Kidney (tissue), 14 donors: ENCODE measurements around the gene KCTD21. TPM values are rescaled to one million over a fixed set of nuclear protein-coding genes. Genes with fewer than 3 reads are reported as not detected.

Source experiments
- DNase-seq, 5 donors: peaks; one replicate each; pipeline ENCODE4 v3.0.0-alpha.2; 2013 to 2020
- FAIRE-seq: peaks from 2 replicates; lab custom pipeline; 2012; peaks lifted over from hg19 to GRCh38; lab: Jason Lieb, UNC
- H3K27ac ChIP-seq, 2 donors: one replicate each; pipeline ENCODE4 v1.7.0; 2013; ENCODE audit warnings: low read depth in 2 of 2, low read length in 2 of 2, inconsistent platforms in 1 of 2
- H3K27me3 ChIP-seq: one replicate; pipeline ENCODE4 v1.7.1; 2013; ENCODE audit warnings: low read length, inconsistent platforms; ENCODE audit not compliant: control insufficient read depth, insufficient read depth
- H3K36me3 ChIP-seq, 3 donors: one replicate each; pipeline versions ENCODE4 v1.7.0 to v1.7.1; 2013; ENCODE audit warnings: low read length in 3 of 3, control low read depth in 1 of 3, inconsistent platforms in 1 of 3; ENCODE audit not compliant: insufficient read depth in 3 of 3, control insufficient read depth in 2 of 3
- H3K4me1 ChIP-seq, 3 donors: one replicate each; pipeline versions ENCODE4 v1.7.0 to v1.7.1; 2013; ENCODE audit warnings: low read length in 3 of 3, inconsistent platforms in 1 of 3, low read depth in 1 of 3; ENCODE audit not compliant: control insufficient read depth in 2 of 3, insufficient read depth in 2 of 3
- H3K4me3 ChIP-seq, 3 donors: one replicate each; pipeline versions ENCODE4 v1.7.0 to v1.8.1; 2013; ENCODE audit warnings: low read length in 3 of 3, control low read depth in 1 of 3, inconsistent platforms in 1 of 3
- H3K9ac ChIP-seq, 3 donors: one replicate each; pipeline versions ENCODE4 v1.7.0 to v1.7.1; 2013; ENCODE audit warnings: low read length in 3 of 3, control low read depth in 1 of 3, inconsistent platforms in 1 of 3
- H3K9me3 ChIP-seq, 3 donors: one replicate each; pipeline versions ENCODE4 v1.7.0 to v1.7.1; 2013; ENCODE audit warnings: low read length in 3 of 3, control low read depth in 1 of 3, inconsistent platforms in 1 of 3; ENCODE audit not compliant: control insufficient read depth in 2 of 3, insufficient read depth in 1 of 3
- intact Hi-C: fragments of 100-400 bp; cut with DNase I; formaldehyde crosslinking; loops from one replicate; pipeline ENCODE4 v1.11.1; 2022
- polyA plus RNA-seq: library from polyadenylated mRNA; stranded (reverse); fragments of 350-450 nt; fragmentation: Illumina TruSeq; extraction: RNeasy Lipid Tissue Mini Kit (QIAGEN cat#74804); gene quantifications from one replicate; pipeline ENCODE4 v1.2.3, GENCODE V29; 2014; ENCODE audit warnings: low read depth, low replicate concordance; ENCODE audit not compliant: insufficient read depth
- total RNA-seq: library from RNA; stranded (reverse); fragmentation: NEBNext Ultra II Directional; extraction: Animal tissue kit (Norgen Biotek cat#: 25700); gene quantifications from one replicate; pipeline ENCODE4 v1.2.1, GENCODE V29; 2021
- TF ChIP-seq, protein P1 (sequence below): IDR thresholded peaks from 3 replicates; pipeline ENCODE4 v1.5.1; 2012; ENCODE audit warnings: mild to moderate bottlenecking, moderate library complexity, borderline replicate concordance; ENCODE audit not compliant: insufficient read depth; ENCODE audit errors: extremely low read depth
- donor health status: control.
- donor health status: control.
- donor health status: control.
- donor health status: control.
- donor health status: control.
- donor health status: DM: yes; HTN: yes; CAD: no.
- donor health status: Normal renal cell carcinoma (clear cell type).

The KCTD21 gene
- total and polyA plus RNA-seq, 2 donors from 2014 or later: 6.0 to 7.9 TPM

DNA sequence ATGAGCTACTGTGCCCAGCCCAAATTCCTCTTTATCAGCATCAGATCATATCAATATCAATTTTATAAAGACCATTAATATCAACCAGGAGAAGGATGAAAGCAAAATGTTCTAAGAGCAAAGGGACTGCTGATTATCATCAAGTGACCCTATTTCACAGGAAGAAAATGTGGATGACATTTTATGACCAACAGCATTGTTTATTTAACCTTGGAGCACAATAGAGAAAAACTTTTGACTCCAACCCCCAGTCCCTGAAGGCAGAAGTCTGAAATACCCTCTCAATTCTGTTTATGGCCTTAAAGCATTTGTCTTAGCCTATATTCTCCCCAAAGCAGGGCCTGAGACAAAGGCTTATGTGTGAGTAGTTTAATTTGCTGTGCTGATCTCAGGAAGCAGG, 37.7 kb downstream of the KCTD21 start:
- H3K36me3 ChIP-seq: no peaks in the 10 kb centered on the region

DNA sequence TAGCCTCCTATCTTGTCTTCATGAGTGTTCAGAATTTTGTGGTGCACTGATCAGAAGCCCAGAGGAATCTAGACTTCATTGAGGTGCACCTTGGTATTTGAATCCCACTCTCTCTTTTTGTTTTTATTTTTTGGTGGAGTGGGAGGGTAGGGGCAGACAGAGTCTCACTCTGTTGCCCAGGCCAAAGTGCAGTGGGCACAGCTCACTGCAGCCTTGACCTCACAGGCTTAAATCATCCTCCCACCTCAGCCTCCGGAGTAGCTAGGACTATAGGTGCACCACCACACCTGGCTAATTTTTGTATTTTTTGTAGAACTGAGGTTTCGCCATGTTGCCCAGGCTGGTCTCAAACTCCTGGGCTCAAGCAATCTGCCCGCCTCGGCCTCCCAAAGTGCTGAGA, 38.1 kb downstream of the KCTD21 start:
- Histone ChIP-seq H3K27me3 (no peaks in the 10 kb centered on the region), H3K27ac (no peak overlapping the region), H3K36me3 (no peaks in the 10 kb centered on the region), H3K4me3 (no peak overlapping the region), H3K9ac (no peak overlapping the region), H3K9me3 (no peaks in the 10 kb centered on the region), H3K4me1 (no peaks in the 10 kb centered on the region)
- no peak for DNase-seq
- TF ChIP-seq, protein P1, sequence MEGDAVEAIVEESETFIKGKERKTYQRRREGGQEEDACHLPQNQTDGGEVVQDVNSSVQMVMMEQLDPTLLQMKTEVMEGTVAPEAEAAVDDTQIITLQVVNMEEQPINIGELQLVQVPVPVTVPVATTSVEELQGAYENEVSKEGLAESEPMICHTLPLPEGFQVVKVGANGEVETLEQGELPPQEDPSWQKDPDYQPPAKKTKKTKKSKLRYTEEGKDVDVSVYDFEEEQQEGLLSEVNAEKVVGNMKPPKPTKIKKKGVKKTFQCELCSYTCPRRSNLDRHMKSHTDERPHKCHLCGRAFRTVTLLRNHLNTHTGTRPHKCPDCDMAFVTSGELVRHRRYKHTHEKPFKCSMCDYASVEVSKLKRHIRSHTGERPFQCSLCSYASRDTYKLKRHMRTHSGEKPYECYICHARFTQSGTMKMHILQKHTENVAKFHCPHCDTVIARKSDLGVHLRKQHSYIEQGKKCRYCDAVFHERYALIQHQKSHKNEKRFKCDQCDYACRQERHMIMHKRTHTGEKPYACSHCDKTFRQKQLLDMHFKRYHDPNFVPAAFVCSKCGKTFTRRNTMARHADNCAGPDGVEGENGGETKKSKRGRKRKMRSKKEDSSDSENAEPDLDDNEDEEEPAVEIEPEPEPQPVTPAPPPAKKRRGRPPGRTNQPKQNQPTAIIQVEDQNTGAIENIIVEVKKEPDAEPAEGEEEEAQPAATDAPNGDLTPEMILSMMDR: no peak
- intact Hi-C loops: no loop called here
- no peak for FAIRE-seq

More for the DNA sequence above, 37.7 kb downstream of the KCTD21 start:
- FAIRE-seq: no peak
- H3K9me3 ChIP-seq: no peaks in the 10 kb centered on the region
- intact Hi-C loops: no loop called here
- no peak overlapping the region for H3K4me3 ChIP-seq
- no peak for DNase-seq
- TF ChIP-seq, protein P1: no peak
- no peak overlapping the region for H3K27ac ChIP-seq
- H3K27me3 ChIP-seq: no peaks in the 10 kb centered on the region
- H3K4me1 ChIP-seq: no peaks in the 10 kb centered on the region
- no peak overlapping the region for H3K9ac ChIP-seq

DNA sequence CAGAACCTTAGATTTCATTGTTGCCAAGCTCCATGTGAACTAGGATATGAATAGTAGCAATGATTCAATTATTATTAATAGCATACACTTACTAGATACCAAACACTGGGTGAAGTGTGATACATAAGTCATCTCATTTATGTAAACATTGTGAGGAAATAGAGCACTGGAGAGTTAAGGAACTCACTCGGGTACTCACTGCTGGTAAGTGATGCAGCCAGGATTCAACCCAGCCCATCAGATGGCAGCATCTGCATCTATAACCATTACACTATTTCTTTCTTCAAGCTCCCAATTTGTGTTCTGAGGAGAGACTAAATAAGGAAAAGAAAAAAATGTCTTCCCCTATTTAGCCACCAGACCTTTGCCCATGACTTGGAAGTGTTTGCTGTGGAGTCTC, 38.8 kb downstream of the KCTD21 start:
- Histone ChIP-seq H3K4me1 (no peaks in the 10 kb centered on the region), H3K4me3 (no peak overlapping the region), H3K27ac (no peak overlapping the region), H3K9ac (no peak overlapping the region), H3K36me3 (no peaks in the 10 kb centered on the region), H3K9me3 (no peaks in the 10 kb centered on the region), H3K27me3 (no peaks in the 10 kb centered on the region)
- FAIRE-seq (no peak), DNase-seq (no peak)
- TF ChIP-seq, protein P1: no peak
- intact Hi-C loops: no loop called here

DNA sequence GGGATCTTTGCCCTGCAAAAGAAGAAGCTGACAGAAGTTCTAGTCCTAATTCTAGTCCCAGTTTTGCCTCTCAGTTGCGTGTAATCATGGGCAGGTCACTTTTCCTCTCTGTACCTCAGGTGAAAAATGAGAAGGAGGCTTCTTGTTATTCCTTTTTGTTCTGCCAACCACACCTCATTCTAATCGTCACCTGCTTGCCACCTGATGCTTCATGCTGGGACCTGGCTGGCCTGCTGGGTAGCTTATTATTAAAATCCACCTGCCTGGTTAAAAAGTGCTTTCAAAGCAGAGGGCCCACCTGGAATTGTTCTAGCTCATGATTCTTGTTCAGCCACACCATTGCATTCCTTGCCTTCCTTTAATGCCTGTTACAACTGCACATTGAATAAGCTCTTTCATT, 40.6 kb downstream of the KCTD21 start:
- intact Hi-C loops: no loop called here

More for the DNA sequence above, 40.6 kb downstream of the KCTD21 start:
- TF ChIP-seq, protein P1: no peak
- Histone ChIP-seq H3K4me1 (no peaks in the 10 kb centered on the region), H3K27ac (no peak overlapping the region), H3K27me3 (no peaks in the 10 kb centered on the region), H3K9ac (no peak overlapping the region), H3K36me3 (no peaks in the 10 kb centered on the region), H3K4me3 (no peak overlapping the region), H3K9me3 (no peaks in the 10 kb centered on the region)
- DNase-seq: no peak
- no peak for FAIRE-seq
